HepG2 (cell line): Measurements from ENCODE around the gene RFTN1.

Experiments used
- CHCHD3 ChIP-seq: sonication (generic); formaldehyde crosslinking; IDR thresholded peaks from 2 replicates; pipeline ENCODE4 v1.8.0; 2022; ENCODE audit warnings: mild to moderate bottlenecking, missing genetic modification reagents, moderate library complexity
- EP300 ChIP-seq, 3 experiments: sonication (generic) in 1 of 3; formaldehyde crosslinking in 1 of 3; IDR thresholded peaks; 2 replicates each; pipeline versions ENCODE4 v1.5.1 to v1.6.1; 2011 to 2020; ENCODE audit warnings: low read depth in 2 of 3, low read length in 2 of 3, borderline replicate concordance in 1 of 3, improper control_type of control experiment in 1 of 3, mild to moderate bottlenecking in 1 of 3, missing genetic modification reagents in 1 of 3, moderate library complexity in 1 of 3
- FOXK2 ChIP-seq: fragments of 450-650 bp; IDR thresholded peaks from 2 replicates; pipeline ENCODE4 v1.6.1; 2016
- HDAC2 ChIP-seq: sonication (generic); formaldehyde crosslinking; IDR thresholded peaks from 2 replicates; pipeline ENCODE4 v1.4.0; 2020; ENCODE audit warnings: missing genetic modification reagents
- NCOR1 ChIP-seq: fragments of 200-600 bp; sonication (generic); IDR thresholded peaks from 2 replicates; pipeline ENCODE4 v1.7.0; 2017; ENCODE audit warnings: antibody characterized with exemption, low read length, borderline replicate concordance
- NR1H2 ChIP-seq: sonication (generic); formaldehyde crosslinking; IDR thresholded peaks from 2 replicates; pipeline ENCODE4 v1.8.1; 2022; ENCODE audit warnings: low read depth, missing genetic modification reagents, borderline replicate concordance
- NR3C1 ChIP-seq: sonication (generic); formaldehyde crosslinking; IDR thresholded peaks from 2 replicates; pipeline ENCODE4 v1.4.0; 2020; ENCODE audit warnings: missing genetic modification reagents
- PHF8 ChIP-seq: sonication (generic); formaldehyde crosslinking; IDR thresholded peaks from 2 replicates; pipeline ENCODE4 v1.5.0; 2020; ENCODE audit warnings: missing genetic modification reagents
- ZEB1 ChIP-seq: IDR thresholded peaks from 2 replicates; pipeline ENCODE4 v1.6.1; 2012; ENCODE audit warnings: mild to moderate bottlenecking, low read depth, inconsistent platforms; ENCODE audit not compliant: insufficient replicate concordance
- ZFP41 ChIP-seq: sonication (generic); formaldehyde crosslinking; IDR thresholded peaks from 2 replicates; pipeline ENCODE4 v1.4.0; 2020; ENCODE audit warnings: mild to moderate bottlenecking, missing genetic modification reagents, borderline replicate concordance
- TF ChIP-seq, protein P1 (sequence below): sonication (generic); formaldehyde crosslinking; IDR thresholded peaks from 2 replicates; pipeline ENCODE4 v1.5.0; 2020; ENCODE audit warnings: mild to moderate bottlenecking, missing genetic modification reagents, moderate library complexity
- TF ChIP-seq, protein P2 (sequence below): sonication (generic); formaldehyde crosslinking; IDR thresholded peaks from 2 replicates; pipeline ENCODE4 v1.5.0; 2020; ENCODE audit warnings: missing genetic modification reagents
- TF ChIP-seq, protein P3 (sequence below): sonication (generic); formaldehyde crosslinking; IDR thresholded peaks from 2 replicates; pipeline ENCODE4 v1.4.0; 2020; ENCODE audit warnings: missing genetic modification reagents

DNA sequence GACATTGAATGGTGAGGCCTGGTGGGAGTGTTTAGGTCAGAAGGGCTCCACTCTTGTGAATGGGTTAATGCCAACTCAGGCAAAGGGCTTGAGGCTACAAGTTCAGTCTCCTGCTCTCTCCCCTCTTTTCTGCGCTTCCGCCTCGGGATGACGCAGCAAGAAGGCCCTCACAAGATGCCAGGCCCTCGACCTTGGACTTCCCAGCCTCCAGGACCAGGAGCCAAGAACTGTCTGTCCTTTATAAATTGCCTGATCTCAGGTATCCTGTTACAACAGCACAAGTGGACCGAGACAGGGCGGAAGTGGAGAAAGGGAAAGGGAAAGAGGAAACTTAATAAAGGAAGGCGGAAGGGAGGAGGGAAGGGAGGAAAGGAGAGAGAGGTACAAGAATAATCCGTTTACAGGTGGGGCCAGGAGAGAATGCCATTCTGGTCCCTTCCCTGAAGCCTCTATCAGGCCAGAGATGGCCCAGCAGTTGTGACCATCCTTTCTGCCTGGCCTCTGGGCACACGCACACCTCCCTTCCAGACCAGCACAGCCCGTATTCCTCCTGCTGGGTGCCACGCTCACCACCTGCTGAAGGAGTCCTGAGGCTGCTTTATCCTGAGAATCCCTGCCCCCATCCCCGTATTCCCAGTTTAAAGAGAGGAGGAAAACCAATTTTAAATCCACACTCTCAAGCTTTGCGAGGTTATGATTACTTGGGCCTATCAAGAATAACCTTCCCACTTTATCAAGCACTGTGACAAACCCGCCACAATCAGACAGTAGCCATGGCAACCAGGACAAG lies 184.3 kb downstream of the RFTN1 start:
- TF ChIP-seq NR1H2 (CRISPR knock-in tag) (no peak), NR3C1 (CRISPR knock-in tag) (no peak), EP300 (IDR thresholded peaks at IDR 0.05; ENCODE audit: low read depth in 2 of 2, low read length in 2 of 2) (no peak), EP300 (CRISPR knock-in tag; IDR thresholded peaks at IDR 0.05; ENCODE audit: borderline replicate concordance) (no peak), NCOR1 (no peak), PHF8 (CRISPR knock-in tag) (no peak), ZFP41 (CRISPR knock-in tag) (no peak), HDAC2 (CRISPR knock-in tag) (no peak), FOXK2 (no peak), CHCHD3 (CRISPR knock-in tag) (no peak), ZEB1 (no peak)
- TF ChIP-seq, protein P1, sequence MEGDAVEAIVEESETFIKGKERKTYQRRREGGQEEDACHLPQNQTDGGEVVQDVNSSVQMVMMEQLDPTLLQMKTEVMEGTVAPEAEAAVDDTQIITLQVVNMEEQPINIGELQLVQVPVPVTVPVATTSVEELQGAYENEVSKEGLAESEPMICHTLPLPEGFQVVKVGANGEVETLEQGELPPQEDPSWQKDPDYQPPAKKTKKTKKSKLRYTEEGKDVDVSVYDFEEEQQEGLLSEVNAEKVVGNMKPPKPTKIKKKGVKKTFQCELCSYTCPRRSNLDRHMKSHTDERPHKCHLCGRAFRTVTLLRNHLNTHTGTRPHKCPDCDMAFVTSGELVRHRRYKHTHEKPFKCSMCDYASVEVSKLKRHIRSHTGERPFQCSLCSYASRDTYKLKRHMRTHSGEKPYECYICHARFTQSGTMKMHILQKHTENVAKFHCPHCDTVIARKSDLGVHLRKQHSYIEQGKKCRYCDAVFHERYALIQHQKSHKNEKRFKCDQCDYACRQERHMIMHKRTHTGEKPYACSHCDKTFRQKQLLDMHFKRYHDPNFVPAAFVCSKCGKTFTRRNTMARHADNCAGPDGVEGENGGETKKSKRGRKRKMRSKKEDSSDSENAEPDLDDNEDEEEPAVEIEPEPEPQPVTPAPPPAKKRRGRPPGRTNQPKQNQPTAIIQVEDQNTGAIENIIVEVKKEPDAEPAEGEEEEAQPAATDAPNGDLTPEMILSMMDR (CRISPR knock-in tag) = no peak
- TF ChIP-seq, protein P2, sequence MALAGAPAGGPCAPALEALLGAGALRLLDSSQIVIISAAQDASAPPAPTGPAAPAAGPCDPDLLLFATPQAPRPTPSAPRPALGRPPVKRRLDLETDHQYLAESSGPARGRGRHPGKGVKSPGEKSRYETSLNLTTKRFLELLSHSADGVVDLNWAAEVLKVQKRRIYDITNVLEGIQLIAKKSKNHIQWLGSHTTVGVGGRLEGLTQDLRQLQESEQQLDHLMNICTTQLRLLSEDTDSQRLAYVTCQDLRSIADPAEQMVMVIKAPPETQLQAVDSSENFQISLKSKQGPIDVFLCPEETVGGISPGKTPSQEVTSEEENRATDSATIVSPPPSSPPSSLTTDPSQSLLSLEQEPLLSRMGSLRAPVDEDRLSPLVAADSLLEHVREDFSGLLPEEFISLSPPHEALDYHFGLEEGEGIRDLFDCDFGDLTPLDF (CRISPR knock-in tag) = no peak
- TF ChIP-seq, protein P3, sequence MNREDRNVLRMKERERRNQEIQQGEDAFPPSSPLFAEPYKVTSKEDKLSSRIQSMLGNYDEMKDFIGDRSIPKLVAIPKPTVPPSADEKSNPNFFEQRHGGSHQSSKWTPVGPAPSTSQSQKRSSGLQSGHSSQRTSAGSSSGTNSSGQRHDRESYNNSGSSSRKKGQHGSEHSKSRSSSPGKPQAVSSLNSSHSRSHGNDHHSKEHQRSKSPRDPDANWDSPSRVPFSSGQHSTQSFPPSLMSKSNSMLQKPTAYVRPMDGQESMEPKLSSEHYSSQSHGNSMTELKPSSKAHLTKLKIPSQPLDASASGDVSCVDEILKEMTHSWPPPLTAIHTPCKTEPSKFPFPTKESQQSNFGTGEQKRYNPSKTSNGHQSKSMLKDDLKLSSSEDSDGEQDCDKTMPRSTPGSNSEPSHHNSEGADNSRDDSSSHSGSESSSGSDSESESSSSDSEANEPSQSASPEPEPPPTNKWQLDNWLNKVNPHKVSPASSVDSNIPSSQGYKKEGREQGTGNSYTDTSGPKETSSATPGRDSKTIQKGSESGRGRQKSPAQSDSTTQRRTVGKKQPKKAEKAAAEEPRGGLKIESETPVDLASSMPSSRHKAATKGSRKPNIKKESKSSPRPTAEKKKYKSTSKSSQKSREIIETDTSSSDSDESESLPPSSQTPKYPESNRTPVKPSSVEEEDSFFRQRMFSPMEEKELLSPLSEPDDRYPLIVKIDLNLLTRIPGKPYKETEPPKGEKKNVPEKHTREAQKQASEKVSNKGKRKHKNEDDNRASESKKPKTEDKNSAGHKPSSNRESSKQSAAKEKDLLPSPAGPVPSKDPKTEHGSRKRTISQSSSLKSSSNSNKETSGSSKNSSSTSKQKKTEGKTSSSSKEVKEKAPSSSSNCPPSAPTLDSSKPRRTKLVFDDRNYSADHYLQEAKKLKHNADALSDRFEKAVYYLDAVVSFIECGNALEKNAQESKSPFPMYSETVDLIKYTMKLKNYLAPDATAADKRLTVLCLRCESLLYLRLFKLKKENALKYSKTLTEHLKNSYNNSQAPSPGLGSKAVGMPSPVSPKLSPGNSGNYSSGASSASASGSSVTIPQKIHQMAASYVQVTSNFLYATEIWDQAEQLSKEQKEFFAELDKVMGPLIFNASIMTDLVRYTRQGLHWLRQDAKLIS (CRISPR knock-in tag) = no peak
